Astrocyte of the spinal cord (primary cell): ENCODE measurements around the gene PARD6A.
"Not testable (repeated sequence)": the region's sequence is repeated elsewhere in the genome, so short reads cannot be mapped to it uniquely, and the experiment has no call there.

Experiments
- DNase-seq: peaks from one replicate; pipeline ENCODE4 v3.0.0; 2011; ENCODE audit warnings: low read depth, low spot score
- H3K4me3 ChIP-seq: 2 replicates; pipeline ENCODE4 v1.5.1; 2011; ENCODE audit warnings: low read depth, mild to moderate bottlenecking, low read length, moderate library complexity
- in situ Hi-C: cut with HindIII; loops from 2 replicates; pipeline ENCODE4 v1.10.0; 2017; ENCODE audit warnings: low sequenced_read_pairs
- TF ChIP-seq, protein P1 (sequence below): IDR thresholded peaks from 2 replicates; pipeline ENCODE4 v1.5.1; 2012; ENCODE audit warnings: low read depth, mild to moderate bottlenecking, low read length, inconsistent platforms

Gene PARD6A

DNA sequence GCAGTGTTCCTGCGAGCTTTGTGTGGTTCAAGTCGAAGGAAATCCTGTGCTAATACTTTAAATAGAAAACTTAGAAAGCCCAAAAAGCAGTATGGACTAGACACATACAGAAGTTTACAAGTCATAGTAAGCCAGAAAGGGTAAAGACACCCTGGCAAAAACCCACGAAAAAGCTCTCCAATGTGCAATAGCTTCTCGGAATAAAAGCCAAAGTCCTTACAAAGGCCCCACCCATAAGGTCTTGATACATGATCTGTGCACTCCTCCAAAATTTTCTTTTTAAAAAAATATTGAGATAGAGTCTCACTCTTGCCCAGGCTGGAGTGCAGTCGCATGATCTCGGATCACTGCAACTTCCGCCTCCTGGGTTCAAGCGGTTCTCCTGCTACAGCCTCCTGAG lies 16.2 kb downstream of the PARD6A start:
- in situ Hi-C loops = no loop called here
- no peak for DNase-seq
- TF ChIP-seq, protein P1, sequence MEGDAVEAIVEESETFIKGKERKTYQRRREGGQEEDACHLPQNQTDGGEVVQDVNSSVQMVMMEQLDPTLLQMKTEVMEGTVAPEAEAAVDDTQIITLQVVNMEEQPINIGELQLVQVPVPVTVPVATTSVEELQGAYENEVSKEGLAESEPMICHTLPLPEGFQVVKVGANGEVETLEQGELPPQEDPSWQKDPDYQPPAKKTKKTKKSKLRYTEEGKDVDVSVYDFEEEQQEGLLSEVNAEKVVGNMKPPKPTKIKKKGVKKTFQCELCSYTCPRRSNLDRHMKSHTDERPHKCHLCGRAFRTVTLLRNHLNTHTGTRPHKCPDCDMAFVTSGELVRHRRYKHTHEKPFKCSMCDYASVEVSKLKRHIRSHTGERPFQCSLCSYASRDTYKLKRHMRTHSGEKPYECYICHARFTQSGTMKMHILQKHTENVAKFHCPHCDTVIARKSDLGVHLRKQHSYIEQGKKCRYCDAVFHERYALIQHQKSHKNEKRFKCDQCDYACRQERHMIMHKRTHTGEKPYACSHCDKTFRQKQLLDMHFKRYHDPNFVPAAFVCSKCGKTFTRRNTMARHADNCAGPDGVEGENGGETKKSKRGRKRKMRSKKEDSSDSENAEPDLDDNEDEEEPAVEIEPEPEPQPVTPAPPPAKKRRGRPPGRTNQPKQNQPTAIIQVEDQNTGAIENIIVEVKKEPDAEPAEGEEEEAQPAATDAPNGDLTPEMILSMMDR = no peak
- H3K4me3 ChIP-seq = no peak overlapping the region

GRCh38 chr16:67677712-67678111 lies 17.0 kb downstream of the PARD6A start:
- TF ChIP-seq, protein P1 = no peak
- H3K4me3 ChIP-seq = no peak overlapping the region
- no peak for DNase-seq
- in situ Hi-C loops = no loop called here

DNA sequence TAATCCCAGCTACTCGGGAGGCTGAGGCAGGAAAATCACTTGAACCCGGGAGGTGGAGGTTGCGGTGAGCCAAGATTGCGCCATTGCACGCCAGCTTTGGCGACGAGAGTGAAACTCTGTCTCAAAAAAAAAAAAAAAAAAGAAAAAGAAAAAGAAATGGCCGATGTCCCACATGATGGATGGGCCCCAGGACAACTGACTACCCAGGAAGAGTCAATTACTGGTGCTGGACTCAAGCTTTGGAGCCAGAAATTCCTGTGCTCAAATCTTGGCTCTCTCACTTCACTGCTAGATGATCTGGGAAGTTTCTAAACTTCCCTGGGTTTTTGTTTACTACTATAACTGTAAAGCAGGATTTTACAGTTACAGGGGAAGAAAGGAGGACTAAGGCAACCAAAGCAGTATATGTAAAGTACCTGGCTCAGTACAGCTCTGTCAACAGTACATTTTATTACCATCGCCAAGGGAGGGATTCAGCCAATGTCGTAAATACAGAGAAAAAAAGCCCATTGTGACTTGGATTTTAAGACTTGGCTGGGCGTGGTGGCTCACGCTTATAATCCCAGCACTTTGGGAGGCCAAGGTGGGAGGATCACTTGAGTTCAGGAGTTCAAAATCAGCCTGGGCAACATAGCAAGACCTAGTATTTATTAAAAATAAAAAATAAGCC lies 17.7 kb downstream of the PARD6A start:
- no peak overlapping the region for H3K4me3 ChIP-seq
- TF ChIP-seq, protein P1 = no peak
- in situ Hi-C loops = no loop called here
- no peak for DNase-seq

DNA sequence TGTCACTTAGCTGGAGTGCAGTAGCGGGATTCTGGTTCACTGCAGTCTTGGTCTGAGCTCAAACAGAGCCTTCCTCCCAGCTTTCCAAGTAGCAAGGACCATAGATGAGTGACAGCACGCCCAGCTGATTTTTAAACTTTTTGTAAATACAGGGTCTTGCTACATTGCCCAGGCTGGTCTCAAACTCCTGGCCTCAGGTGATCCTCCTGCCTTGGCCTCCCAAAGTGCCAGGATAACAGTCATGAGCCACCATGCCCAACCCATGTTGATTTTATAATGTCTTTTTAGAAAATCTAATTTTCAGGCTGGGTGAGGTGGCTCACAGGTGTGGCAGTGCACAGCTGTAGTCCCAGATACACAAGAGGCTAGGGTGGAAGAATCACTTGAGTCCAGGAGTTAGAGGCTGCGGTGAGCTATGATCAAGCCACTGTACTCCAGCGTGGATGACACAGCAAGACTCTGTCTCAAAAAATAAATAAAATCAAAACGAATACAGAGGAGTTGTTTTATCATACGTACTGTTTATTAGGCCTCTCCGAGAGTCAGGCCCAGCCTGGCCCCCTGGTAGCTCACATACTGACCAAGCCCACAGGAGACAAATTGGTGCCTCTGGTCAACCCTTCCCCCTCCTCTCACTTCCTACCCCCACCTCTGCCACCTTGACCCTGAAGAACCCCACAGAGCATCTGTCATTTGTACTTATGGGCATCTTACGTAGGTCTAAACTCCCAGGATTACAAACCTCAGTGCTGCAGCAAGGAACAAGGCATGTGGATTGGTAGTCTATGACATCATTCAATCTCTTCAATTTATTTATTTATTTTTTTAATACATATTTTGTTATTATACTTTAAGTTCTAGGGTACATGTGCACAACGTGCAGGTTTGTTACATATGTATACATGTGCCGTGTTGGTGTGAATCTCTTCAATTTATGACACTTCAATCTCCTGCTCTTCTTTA lies 19.5 kb downstream of the PARD6A start:
- DNase-seq = no peak
- H3K4me3 ChIP-seq = no peak overlapping the region
- in situ Hi-C loops = no loop called here
- TF ChIP-seq, protein P1 = no peak

- in situ Hi-C loops = no loop called here
- TF ChIP-seq, protein P1 = no peak
- H3K4me3 ChIP-seq = no peak overlapping the region
- DNase-seq = no peak
Observed at GRCh38 chr16:67683767-67684166, 23.0 kb downstream of the PARD6A start.

- TF ChIP-seq, protein P1 = no peak
- in situ Hi-C loops = no loop called here
- no peak overlapping the region for H3K4me3 ChIP-seq
- DNase-seq = no peak
Observed at GRCh38 chr16:67685388-67686112, 24.8 kb downstream of the PARD6A start.

DNA sequence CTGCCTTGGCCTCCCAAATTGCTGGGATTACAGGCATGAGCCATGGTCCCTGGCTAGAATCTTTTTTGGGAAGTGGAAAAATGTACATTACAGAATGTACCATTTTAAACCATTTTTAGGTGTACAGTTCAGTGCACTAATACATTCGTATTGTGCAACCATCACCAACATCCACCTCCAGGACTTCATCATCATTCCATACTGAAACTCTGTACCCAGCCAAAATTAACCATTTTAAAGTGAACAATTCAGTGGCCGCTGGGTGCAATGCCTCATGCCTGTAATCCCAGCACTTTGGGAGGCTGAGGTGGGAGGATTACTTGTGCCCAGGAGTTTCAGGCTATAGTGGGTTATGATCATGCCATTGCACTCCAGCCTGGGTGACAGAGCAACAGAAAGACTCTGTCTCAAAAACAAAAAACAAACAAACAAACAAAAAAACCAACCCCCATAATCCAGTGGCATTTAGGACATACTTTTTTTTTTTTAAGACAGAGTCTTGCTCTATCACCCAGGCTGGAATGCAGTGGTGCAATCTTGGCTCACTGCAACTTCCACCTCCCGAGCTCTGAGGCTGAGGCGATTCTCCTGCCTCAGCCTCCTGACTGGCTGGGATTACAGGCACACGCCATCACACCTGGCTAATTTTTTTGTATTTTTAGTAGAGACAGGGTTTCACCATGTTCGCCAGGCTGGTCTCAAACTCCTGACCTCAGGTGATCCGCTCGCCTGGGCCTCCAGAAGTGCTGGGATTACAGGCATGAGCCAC lies 32.9 kb downstream of the PARD6A start:
- DNase-seq, in situ Hi-C loops, H3K4me3 ChIP-seq: not testable (repeated sequence)
